ENCODE measurements around the gene APBB2.

Gene APBB2

DNA sequence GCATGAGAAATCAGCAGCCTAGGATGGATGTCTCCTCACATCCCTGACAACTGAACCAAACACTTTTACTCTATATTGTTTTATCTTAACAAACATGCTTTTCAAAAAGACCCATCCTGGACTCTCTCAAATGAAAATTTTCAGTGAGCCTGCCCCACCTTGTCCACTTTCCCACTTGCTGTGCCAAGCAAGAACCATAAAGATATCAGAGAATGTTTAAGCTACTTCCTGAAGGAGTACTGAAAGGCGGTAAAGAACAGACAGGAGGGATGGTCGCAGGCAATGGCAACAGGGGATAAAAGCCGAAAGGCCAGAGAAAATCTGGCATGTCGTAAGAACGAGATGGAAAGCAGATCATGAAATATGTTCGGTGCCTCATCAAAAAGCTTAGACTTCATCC is 10.5 kb downstream of the APBB2 start:
- no peak for DNase-seq (ENCODE audit: low read depth)
- TF ChIP-seq, protein P1, sequence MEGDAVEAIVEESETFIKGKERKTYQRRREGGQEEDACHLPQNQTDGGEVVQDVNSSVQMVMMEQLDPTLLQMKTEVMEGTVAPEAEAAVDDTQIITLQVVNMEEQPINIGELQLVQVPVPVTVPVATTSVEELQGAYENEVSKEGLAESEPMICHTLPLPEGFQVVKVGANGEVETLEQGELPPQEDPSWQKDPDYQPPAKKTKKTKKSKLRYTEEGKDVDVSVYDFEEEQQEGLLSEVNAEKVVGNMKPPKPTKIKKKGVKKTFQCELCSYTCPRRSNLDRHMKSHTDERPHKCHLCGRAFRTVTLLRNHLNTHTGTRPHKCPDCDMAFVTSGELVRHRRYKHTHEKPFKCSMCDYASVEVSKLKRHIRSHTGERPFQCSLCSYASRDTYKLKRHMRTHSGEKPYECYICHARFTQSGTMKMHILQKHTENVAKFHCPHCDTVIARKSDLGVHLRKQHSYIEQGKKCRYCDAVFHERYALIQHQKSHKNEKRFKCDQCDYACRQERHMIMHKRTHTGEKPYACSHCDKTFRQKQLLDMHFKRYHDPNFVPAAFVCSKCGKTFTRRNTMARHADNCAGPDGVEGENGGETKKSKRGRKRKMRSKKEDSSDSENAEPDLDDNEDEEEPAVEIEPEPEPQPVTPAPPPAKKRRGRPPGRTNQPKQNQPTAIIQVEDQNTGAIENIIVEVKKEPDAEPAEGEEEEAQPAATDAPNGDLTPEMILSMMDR (IDR thresholded peaks at IDR 0.05; ENCODE audit: low read depth, low read length): no peak
- TF ChIP-seq MYC (IDR thresholded peaks at IDR 0.05; ENCODE audit: low read depth, low read length): no peak
- TF ChIP-seq, protein P2, sequence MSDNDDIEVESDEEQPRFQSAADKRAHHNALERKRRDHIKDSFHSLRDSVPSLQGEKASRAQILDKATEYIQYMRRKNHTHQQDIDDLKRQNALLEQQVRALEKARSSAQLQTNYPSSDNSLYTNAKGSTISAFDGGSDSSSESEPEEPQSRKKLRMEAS (IDR thresholded peaks at IDR 0.05; ENCODE audit: low read depth, low read length): no peak
- no peak for TF ChIP-seq POLR2A (IDR thresholded peaks at IDR 0.05; ENCODE audit: extremely low read depth, insufficient read length)
- no peak overlapping the region for H3K4me3 ChIP-seq (ENCODE audit: low read depth, low read length)

DNA sequence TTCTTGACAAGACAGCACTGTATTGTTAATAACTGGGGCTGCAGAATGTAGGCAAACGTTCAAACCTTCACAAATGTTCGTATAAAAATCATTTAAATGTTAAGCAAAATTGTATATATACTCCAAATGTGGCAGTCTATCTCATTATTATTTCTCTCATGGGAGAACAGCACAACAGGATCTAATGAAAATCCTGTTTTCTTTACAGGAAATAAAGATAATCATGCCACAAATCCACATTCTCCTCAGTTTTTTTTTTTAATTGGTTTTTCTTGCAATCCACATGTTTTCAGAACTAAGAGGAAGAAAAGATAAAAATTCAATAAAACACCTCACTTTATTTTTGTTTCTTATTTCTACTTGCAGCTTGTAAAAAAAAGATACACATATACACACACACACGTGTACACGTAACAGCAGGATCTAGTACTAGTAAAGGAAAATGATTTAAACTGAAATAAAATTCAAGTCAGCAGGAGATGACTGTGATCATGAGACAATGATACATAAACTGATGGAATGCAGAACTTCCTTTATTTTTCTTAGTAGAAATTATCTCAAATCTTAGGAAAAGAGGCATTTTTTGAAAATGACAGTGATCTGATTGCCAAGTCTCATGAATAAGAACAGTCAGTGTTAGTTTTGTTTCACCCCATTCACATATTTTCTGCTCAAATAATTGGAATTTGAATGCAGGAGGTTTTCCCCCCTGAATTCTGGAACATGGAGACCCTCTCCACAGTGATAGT is 11.3 kb downstream of the APBB2 start:
- no peak for TF ChIP-seq POLR2A (IDR thresholded peaks at IDR 0.05; ENCODE audit: extremely low read depth, insufficient read length)
- no peak for TF ChIP-seq MYC (IDR thresholded peaks at IDR 0.05; ENCODE audit: low read depth, low read length)
- TF ChIP-seq, protein P2 (IDR thresholded peaks at IDR 0.05; ENCODE audit: low read depth, low read length): no peak
- TF ChIP-seq, protein P1 (IDR thresholded peaks at IDR 0.05; ENCODE audit: low read depth, low read length): no peak
- no peak for DNase-seq (ENCODE audit: low read depth)
- no peak overlapping the region for H3K4me3 ChIP-seq (ENCODE audit: low read depth, low read length)

DNA sequence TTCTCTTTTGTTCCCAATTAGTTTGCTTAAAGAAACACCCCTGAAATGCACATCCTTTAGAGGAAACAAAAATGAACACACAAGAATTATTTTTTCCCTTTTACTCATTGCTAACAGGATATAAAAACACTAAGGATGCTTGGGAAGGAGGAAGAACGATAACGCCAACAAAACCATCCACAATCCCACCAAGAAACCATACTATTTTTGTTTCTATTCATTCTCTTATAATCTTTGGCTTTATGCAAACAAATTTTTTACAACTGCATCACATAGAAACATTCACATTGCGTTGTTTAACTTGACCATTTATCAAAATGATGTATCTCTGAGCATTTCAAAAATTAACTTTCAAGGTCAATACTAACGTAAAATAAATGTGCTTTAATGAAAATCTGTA is 12.0 kb downstream of the APBB2 start:
- no peak for DNase-seq (ENCODE audit: low read depth)
- no peak overlapping the region for H3K4me3 ChIP-seq (ENCODE audit: low read depth, low read length)
- no peak for TF ChIP-seq MYC (IDR thresholded peaks at IDR 0.05; ENCODE audit: low read depth, low read length)
- TF ChIP-seq, protein P1 (IDR thresholded peaks at IDR 0.05; ENCODE audit: low read depth, low read length): no peak
- no peak for TF ChIP-seq POLR2A (IDR thresholded peaks at IDR 0.05; ENCODE audit: extremely low read depth, insufficient read length)
- TF ChIP-seq, protein P2 (IDR thresholded peaks at IDR 0.05; ENCODE audit: low read depth, low read length): no peak

DNA sequence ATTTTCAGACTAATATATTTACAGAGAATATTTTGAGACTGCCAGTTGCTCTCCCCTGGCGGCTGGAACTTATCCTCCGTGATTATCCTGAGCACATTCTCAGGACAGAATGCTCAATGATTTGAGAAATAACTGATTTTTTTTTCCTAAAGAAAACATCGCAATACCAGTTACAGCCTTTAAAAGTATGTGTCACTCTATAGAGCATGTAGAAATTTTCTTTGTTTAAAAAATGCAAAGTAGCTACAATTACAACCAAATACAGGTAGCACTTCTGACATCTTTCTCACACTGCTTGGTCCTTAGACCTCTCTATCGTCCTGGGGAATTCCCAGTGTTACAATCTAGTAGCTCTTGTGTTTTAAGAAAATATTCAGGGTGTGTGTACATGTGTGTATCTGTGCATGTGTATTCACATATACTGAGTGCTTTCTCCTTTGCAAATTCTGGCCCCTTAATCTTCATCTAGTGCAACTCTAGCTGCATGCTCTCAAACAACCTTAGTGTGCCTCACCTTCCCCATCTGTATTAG is 13.8 kb downstream of the APBB2 start:
- no peak for DNase-seq (ENCODE audit: low read depth)
- H3K4me3 ChIP-seq (ENCODE audit: low read depth, low read length): no peak overlapping the region
- TF ChIP-seq POLR2A (IDR thresholded peaks at IDR 0.05; ENCODE audit: extremely low read depth, insufficient read length): no peak
- TF ChIP-seq, protein P1 (IDR thresholded peaks at IDR 0.05; ENCODE audit: low read depth, low read length): no peak
- TF ChIP-seq, protein P2 (IDR thresholded peaks at IDR 0.05; ENCODE audit: low read depth, low read length): no peak
- TF ChIP-seq MYC (IDR thresholded peaks at IDR 0.05; ENCODE audit: low read depth, low read length): no peak

DNA sequence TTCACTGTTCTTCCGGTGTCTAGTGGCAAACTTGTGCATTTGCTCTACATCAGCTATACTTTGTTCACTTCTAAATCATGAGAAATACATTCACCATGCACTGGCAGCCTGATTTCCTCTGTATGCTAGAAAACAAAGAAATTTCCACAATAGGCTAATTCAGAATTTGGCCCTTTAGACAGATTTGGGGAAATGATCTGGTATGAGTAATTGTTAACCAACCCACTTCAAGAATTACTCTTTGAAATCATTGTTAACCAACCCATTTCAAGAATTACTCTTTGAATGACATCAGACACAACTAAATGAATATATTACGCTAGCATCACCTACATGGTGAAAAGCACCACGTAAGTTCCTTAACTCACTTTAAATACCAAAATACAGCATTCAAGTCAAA is 14.6 kb downstream of the APBB2 start:
- H3K4me3 ChIP-seq (ENCODE audit: low read depth, low read length): no peak overlapping the region
- no peak for DNase-seq (ENCODE audit: low read depth)
- TF ChIP-seq MYC (IDR thresholded peaks at IDR 0.05; ENCODE audit: low read depth, low read length) (no peak), POLR2A (IDR thresholded peaks at IDR 0.05; ENCODE audit: extremely low read depth, insufficient read length) (no peak)
- TF ChIP-seq, protein P1 (IDR thresholded peaks at IDR 0.05; ENCODE audit: low read depth, low read length): no peak
- TF ChIP-seq, protein P2 (IDR thresholded peaks at IDR 0.05; ENCODE audit: low read depth, low read length): no peak

Measured in NB4 (cell line).